Bronchial epithelial cell (primary cell): ENCODE results near the gene ITM2B. TPM values are rescaled to one million over a fixed set of nuclear protein-coding genes. Genes with fewer than 3 reads are reported as not detected.
A peak's percentile ranks its signal among the peaks of the same experiment; 100 is the strongest.

Experiments used
- DNase-seq: peaks from one replicate; pipeline ENCODE4 v3.0.0-alpha.2; 2010; ENCODE audit warnings: low read depth
- FAIRE-seq: peaks from 2 replicates; lab custom pipeline; 2011; peaks lifted over from hg19 to GRCh38; lab: Jason Lieb, UNC
- H3K27me3 ChIP-seq: 2 replicates; pipeline ENCODE4 v1.5.1; 2011; ENCODE audit warnings: low read length; ENCODE audit not compliant: control insufficient read depth, insufficient read depth
- H3K36me3 ChIP-seq: 2 replicates; pipeline ENCODE4 v1.5.1; 2011; ENCODE audit warnings: low read length; ENCODE audit not compliant: control insufficient read depth, insufficient read depth
- H3K4me3 ChIP-seq: 2 replicates; pipeline ENCODE4 v1.5.1; 2011; ENCODE audit warnings: mild to moderate bottlenecking, low read depth, low read length, control low read depth
- total RNA-seq: library from RNA; depleted of rRNA; stranded (reverse); fragments of >200 nt; gene quantifications from 2 replicates; pipeline ENCODE4 v1.2.1, GENCODE V29; 2014
- TF ChIP-seq, protein P1 (sequence below): IDR thresholded peaks from 2 replicates; pipeline ENCODE4 v1.5.1; 2011; ENCODE audit warnings: mild to moderate bottlenecking, moderate library complexity, low read length, control low read depth, inconsistent platforms; ENCODE audit not compliant: insufficient read depth, severe bottlenecking

Gene ITM2B
- total RNA-seq, 1 donor from 2014 or later: 57.4 TPM

DNA sequence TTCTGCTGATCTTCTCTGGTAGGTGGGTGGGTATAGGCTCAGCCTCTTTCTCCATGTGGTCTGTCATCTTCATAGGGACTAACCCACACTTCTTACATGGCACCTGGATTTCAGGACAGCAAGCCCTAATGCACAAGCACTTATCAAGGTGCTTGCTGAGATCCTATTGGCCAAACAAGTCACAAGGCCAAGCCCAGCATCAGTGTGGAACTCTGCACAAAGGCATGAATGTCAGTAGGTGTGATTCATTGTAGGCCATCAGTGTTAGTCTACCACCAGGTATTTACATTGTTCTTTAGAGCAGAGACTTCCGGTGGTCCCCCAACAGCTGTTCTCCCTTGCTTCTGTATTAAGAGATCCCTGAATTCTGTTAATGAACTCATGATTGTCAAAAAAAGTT is 62.3 kb downstream of the ITM2B start:
- no peak for FAIRE-seq

DNA sequence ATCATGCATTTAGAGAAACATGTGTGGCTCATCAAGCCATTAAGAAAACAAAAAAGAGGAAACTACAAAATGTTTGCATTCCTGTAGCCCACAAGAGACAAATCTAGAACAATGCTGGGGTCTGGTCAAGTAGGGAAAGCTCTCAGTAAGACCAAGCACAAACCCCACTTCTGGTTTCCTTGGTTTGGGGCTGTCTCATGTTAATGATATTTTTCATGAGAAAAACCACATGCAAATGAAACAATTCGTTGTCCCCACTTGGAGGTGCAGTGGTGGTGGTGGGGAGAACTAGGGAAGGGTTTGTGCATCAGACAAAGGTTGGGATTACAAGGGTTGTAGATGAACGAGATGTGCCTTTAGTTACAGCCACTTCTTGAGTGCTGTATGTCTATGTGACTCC is 63.5 kb downstream of the ITM2B start:
- Histone ChIP-seq H3K4me3 (no peak overlapping the region), H3K36me3 (no peaks in the 10 kb centered on the region), H3K27me3 (no peaks in the 10 kb centered on the region)
- TF ChIP-seq, protein P1, sequence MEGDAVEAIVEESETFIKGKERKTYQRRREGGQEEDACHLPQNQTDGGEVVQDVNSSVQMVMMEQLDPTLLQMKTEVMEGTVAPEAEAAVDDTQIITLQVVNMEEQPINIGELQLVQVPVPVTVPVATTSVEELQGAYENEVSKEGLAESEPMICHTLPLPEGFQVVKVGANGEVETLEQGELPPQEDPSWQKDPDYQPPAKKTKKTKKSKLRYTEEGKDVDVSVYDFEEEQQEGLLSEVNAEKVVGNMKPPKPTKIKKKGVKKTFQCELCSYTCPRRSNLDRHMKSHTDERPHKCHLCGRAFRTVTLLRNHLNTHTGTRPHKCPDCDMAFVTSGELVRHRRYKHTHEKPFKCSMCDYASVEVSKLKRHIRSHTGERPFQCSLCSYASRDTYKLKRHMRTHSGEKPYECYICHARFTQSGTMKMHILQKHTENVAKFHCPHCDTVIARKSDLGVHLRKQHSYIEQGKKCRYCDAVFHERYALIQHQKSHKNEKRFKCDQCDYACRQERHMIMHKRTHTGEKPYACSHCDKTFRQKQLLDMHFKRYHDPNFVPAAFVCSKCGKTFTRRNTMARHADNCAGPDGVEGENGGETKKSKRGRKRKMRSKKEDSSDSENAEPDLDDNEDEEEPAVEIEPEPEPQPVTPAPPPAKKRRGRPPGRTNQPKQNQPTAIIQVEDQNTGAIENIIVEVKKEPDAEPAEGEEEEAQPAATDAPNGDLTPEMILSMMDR: no peak
- no peak for FAIRE-seq
- no peak for DNase-seq

More for the DNA sequence above, 62.3 kb downstream of the ITM2B start:
- DNase-seq: no peak
- H3K36me3 ChIP-seq: no peaks in the 10 kb centered on the region
- no peaks in the 10 kb centered on the region for H3K27me3 ChIP-seq
- no peak overlapping the region for H3K4me3 ChIP-seq
- TF ChIP-seq, protein P1: no peak

DNA sequence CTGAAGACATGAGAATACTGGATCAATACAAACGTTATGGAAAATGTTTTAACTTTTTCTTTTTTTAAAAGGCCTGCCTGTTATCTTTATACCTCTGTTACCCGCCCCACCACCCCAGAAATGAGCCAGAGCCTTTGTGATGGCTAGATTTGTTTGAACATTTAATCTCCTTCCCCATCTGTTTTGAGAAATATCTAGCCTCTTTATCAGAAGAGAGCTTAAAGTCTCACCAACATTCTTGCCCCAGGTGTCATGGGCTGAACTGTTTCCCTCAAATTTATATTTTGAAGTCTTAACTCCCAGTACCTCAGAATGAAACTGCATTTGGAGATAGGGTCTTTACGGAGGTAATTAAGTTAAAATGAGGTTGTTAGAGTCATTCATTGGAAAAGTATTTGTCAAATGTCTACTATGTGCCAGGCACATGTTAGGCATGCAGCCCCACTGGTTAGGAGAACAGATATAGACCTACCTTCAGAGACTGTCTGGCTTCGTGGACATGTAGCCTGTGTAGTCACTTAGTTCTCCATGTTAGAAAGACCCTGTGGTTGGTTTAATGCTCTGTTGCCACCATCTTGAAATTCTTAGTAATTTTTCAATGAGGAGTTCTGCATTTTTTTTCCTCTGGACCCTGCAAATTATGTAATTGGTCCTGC is 64.3 kb downstream of the ITM2B start:
- no peak for FAIRE-seq
- DNase-seq: no peak
- Histone ChIP-seq H3K4me3 (no peak overlapping the region), H3K27me3 (no peaks in the 10 kb centered on the region), H3K36me3 (no peaks in the 10 kb centered on the region)
- TF ChIP-seq, protein P1: no peak

DNA sequence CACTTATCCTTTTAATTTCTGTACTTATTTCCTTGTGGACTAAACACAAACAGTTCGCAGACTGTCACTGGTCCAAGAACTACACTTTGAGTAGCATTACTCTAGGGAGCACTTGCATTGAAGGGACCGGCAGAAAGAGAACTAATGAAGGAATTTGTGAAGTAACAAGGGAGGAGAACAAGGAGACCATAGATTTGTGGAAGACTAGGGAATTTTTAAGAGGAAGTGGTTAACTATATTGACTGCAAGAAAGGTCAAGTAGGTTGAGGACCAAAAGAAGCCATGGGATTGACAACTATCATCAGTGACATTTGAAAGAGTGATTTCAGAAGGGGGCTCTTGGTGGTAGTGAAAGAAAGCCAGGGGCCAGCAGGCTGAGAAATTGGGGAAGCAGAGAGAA is 66.6 kb downstream of the ITM2B start:
- H3K4me3 ChIP-seq: no peak overlapping the region
- DNase-seq (no peak), FAIRE-seq (no peak)
- H3K27me3 ChIP-seq: no peaks in the 10 kb centered on the region
- no peaks in the 10 kb centered on the region for H3K36me3 ChIP-seq
- TF ChIP-seq, protein P1: no peak

DNA sequence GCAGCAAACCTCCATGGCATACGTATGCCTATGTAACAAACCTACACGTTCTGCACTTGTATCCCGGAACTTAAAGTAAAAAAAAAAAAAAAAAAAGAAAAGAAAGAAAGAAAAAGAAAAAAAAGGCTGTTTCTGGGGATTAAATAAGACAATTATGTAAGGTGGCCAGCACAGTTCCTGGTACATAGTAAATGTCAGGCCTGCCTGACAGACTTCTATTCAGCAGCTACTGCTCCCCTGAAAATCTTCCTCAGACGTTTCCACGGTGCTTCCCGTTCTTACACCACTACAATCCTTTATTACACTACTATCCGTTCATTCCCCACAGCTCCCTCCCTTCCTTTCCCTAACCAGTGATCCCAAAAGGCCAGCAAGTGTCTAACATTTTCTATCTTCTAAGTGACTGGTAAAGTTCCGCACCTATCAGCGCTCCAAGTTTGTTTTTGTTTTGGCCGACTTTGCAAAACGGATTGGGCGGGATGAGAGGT is 69.9 kb downstream of the ITM2B start:
- peak overlapping the region; percentile 88 for H3K4me3 ChIP-seq
- H3K36me3 ChIP-seq: no peaks in the 10 kb centered on the region
- no peaks in the 10 kb centered on the region for H3K27me3 ChIP-seq
- FAIRE-seq (no peak), DNase-seq (peak; percentile 48)
- TF ChIP-seq, protein P1: no peak
